ENCODE data around the gene TMEM62. TPM values are rescaled to one million over a fixed set of nuclear protein-coding genes. Genes with fewer than 3 reads are reported as not detected.

TMEM62 gene
- total and polyA plus RNA-seq, 2 of the 8 experiments (the other 6 are each of a cell fraction or from before 2014, with no cell fraction given): 2.0 to 4.0 TPM

DNA sequence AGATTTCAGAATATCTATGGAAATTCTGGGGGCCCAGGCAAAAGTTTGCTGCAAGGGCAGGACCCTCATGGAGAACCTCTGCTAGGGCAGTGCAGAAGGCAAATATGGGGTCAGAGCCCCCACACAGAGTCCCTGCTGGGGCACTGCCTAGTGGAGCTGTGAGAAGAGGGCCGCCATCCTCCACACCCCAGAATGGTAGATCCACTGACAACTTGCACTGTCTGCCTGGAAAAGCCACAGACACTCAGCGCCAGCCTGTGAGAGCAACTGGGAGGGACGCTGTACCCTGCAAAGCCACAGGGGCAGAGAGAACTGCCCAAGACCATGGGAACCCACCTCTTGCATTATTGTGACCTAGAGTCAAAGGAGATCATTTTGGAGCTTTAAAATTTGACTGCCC, 65.6 kb downstream of the TMEM62 start (continued):
- TF ChIP-seq, protein P1, sequence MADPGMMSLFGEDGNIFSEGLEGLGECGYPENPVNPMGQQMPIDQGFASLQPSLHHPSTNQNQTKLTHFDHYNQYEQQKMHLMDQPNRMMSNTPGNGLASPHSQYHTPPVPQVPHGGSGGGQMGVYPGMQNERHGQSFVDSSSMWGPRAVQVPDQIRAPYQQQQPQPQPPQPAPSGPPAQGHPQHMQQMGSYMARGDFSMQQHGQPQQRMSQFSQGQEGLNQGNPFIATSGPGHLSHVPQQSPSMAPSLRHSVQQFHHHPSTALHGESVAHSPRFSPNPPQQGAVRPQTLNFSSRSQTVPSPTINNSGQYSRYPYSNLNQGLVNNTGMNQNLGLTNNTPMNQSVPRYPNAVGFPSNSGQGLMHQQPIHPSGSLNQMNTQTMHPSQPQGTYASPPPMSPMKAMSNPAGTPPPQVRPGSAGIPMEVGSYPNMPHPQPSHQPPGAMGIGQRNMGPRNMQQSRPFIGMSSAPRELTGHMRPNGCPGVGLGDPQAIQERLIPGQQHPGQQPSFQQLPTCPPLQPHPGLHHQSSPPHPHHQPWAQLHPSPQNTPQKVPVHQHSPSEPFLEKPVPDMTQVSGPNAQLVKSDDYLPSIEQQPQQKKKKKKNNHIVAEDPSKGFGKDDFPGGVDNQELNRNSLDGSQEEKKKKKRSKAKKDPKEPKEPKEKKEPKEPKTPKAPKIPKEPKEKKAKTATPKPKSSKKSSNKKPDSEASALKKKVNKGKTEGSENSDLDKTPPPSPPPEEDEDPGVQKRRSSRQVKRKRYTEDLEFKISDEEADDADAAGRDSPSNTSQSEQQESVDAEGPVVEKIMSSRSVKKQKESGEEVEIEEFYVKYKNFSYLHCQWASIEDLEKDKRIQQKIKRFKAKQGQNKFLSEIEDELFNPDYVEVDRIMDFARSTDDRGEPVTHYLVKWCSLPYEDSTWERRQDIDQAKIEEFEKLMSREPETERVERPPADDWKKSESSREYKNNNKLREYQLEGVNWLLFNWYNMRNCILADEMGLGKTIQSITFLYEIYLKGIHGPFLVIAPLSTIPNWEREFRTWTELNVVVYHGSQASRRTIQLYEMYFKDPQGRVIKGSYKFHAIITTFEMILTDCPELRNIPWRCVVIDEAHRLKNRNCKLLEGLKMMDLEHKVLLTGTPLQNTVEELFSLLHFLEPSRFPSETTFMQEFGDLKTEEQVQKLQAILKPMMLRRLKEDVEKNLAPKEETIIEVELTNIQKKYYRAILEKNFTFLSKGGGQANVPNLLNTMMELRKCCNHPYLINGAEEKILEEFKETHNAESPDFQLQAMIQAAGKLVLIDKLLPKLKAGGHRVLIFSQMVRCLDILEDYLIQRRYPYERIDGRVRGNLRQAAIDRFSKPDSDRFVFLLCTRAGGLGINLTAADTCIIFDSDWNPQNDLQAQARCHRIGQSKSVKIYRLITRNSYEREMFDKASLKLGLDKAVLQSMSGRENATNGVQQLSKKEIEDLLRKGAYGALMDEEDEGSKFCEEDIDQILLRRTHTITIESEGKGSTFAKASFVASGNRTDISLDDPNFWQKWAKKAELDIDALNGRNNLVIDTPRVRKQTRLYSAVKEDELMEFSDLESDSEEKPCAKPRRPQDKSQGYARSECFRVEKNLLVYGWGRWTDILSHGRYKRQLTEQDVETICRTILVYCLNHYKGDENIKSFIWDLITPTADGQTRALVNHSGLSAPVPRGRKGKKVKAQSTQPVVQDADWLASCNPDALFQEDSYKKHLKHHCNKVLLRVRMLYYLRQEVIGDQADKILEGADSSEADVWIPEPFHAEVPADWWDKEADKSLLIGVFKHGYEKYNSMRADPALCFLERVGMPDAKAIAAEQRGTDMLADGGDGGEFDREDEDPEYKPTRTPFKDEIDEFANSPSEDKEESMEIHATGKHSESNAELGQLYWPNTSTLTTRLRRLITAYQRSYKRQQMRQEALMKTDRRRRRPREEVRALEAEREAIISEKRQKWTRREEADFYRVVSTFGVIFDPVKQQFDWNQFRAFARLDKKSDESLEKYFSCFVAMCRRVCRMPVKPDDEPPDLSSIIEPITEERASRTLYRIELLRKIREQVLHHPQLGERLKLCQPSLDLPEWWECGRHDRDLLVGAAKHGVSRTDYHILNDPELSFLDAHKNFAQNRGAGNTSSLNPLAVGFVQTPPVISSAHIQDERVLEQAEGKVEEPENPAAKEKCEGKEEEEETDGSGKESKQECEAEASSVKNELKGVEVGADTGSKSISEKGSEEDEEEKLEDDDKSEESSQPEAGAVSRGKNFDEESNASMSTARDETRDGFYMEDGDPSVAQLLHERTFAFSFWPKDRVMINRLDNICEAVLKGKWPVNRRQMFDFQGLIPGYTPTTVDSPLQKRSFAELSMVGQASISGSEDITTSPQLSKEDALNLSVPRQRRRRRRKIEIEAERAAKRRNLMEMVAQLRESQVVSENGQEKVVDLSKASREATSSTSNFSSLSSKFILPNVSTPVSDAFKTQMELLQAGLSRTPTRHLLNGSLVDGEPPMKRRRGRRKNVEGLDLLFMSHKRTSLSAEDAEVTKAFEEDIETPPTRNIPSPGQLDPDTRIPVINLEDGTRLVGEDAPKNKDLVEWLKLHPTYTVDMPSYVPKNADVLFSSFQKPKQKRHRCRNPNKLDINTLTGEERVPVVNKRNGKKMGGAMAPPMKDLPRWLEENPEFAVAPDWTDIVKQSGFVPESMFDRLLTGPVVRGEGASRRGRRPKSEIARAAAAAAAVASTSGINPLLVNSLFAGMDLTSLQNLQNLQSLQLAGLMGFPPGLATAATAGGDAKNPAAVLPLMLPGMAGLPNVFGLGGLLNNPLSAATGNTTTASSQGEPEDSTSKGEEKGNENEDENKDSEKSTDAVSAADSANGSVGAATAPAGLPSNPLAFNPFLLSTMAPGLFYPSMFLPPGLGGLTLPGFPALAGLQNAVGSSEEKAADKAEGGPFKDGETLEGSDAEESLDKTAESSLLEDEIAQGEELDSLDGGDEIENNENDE (IDR thresholded peaks at IDR 0.05; ENCODE audit: insufficient replicate concordance, low read length): no peak
- TF ChIP-seq SIX5 (IDR thresholded peaks at IDR 0.05; ENCODE audit: low read depth, low read length): no peak
- no peak for TF ChIP-seq CHD2 (IDR thresholded peaks at IDR 0.05; ENCODE audit: low read length)
- TF ChIP-seq JUND (IDR thresholded peaks at IDR 0.05; ENCODE audit: low read length): no peak
- TF ChIP-seq TCF12 (IDR thresholded peaks at IDR 0.05; ENCODE audit: low read depth, low read length): no peak
- TF ChIP-seq HDAC2 (IDR thresholded peaks at IDR 0.05; ENCODE audit: borderline replicate concordance in 1 of 2, low read depth in 2 of 2, low read length in 2 of 2): no peak
- TF ChIP-seq ASH2L (IDR thresholded peaks at IDR 0.05; ENCODE audit: low read length): no peak
- no peak for TF ChIP-seq BACH1 (IDR thresholded peaks at IDR 0.05; ENCODE audit: low read length)
- TF ChIP-seq SP2 (IDR thresholded peaks at IDR 0.05; ENCODE audit: low read length): no peak
- TF ChIP-seq CBX8 (IDR thresholded peaks at IDR 0.05; ENCODE audit: borderline replicate concordance, low read depth, low read length): no peak
- no peak for TF ChIP-seq CHD1 (IDR thresholded peaks at IDR 0.05; ENCODE audit: low read depth, low read length)
- TF ChIP-seq SIRT6 (IDR thresholded peaks at IDR 0.05; ENCODE audit: low read length): no peak
- no peak for TF ChIP-seq NRF1 (IDR thresholded peaks at IDR 0.05; ENCODE audit: low read depth, low read length)
- no peak for TF ChIP-seq TEAD4 (IDR thresholded peaks at IDR 0.05; ENCODE audit: low read depth, low read length)
